HG02943 (cell line): ENCODE results near the gene FAS.

ENCODE experiments used
- ATAC-seq: cut with Tn5 transposase; IDR thresholded peaks from one replicate; pipeline ENCODE4 v1.9.1; 2021; ENCODE audit warnings: mild to moderate bottlenecking, low read depth, moderate library complexity; ENCODE audit not compliant: unreplicated experiment

The FAS gene

GRCh38 chr10:88968391-88968790, 22.2 kb upstream of the FAS start:
- no peak for ATAC-seq

- no peak for ATAC-seq
Observed at GRCh38 chr10:88971221-88972061, 19.2 kb upstream of the FAS start.

DNA sequence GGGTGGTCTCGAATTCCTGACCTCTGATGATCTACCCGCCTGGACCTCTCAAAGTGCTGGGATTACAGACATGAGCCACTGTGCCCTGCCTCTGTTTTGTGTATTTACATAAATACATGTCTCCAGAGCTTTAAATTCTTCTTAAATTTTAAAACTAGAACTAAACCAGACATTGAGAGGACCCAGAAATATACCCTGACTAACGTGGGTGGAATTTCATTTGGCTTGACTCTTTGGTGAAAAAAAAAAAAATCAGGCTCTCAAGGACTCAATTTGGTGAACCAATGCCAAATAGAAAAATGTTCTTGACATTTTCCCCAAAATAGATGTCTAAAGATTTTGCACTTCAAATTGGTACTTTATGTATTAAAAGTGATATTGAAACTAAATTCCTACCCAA, 16.6 kb upstream of the FAS start:
- ATAC-seq: no peak

- ATAC-seq: no peak
Observed at GRCh38 chr10:88974446-88975376, 15.9 kb upstream of the FAS start.

- no peak for ATAC-seq
Observed at GRCh38 chr10:88975377-88975720, 15.2 kb upstream of the FAS start.

DNA sequence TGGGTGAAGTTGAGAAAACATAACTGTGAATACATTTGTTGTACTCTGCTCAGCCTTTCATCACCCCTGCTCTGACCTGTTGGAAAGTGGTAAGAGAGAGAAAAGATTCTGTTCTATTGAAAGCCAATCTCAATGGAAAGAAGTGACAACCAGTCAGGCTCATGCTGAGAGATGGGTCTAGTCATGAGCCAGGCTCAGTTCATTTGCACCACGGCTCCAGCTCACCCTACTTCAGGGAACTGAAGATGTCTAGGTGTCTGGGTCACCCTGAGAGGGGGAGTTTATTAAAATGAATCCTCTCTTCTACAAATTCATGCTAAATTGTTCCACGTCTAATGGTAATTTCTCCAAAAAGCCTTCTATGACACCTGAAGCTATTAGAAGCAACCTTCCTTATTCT, 12.1 kb upstream of the FAS start:
- ATAC-seq: no peak

DNA sequence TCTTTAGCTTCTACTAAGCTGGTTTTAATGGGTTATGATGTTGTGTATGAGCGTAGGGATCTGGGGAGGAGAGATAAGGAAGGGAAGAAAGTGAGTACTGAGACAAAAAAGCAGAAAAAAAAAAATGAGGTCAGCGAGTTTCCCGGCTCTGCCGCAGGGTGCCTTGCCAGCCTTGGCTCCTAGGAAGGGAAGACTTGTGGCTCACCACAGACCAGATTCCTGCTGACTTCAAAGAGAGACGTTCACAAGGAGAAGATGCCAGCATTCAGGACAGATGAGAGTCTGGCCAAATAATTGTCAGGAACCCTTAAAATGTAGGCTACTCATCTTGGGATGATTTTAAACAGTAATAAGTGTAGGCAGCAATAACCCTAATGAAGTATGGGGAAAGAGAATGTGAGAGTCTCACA, 11.4 kb upstream of the FAS start:
- no peak for ATAC-seq

GRCh38 chr10:88979603-88980002, 11.0 kb upstream of the FAS start:
- ATAC-seq: no peak

DNA sequence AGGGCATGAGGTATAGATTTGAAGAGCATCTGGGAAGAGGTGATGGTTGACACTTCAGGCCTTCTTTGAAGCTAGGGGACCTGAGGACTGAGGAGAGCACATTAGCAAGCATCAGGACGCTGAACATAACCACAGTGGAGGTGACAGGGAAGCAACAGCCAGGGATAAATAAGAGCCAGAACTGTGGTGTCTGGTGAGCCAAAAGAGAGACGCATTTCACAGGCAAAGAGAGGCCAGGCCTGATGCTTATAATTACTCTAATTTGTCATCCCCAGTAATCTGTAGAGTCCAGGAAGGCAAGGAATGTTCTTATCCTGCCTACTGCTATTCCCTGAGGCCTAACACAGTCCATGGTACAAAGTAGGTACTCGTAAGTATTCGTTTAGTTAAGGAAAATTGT, 10.4 kb upstream of the FAS start:
- ATAC-seq: no peak

DNA sequence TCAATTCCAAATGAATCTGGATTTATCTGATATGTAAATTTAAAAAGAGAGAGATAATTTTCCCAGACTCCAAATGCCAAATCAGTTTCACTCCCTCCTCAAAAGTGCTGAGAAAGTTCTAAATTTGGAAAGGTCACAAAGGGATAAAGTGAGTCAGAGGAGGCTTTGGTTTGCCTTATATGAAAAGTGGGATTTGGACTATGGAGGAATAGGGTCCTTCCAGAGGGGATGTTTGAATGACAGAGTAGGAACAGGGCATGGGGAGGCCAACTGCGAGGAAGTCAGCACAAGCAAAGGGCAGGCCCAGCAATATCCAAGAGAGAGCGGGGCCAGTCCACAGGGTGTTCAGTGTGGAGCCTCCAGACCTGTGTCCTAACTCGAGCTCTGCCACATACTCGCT, 9.8 kb upstream of the FAS start:
- no peak for ATAC-seq

GRCh38 chr10:88981435-88981834, 9.2 kb upstream of the FAS start:
- no peak for ATAC-seq

- no peak for ATAC-seq
Observed at GRCh38 chr10:88982366-88982765, 8.2 kb upstream of the FAS start.

GRCh38 chr10:88983206-88983605, 7.4 kb upstream of the FAS start:
- ATAC-seq: no peak

DNA sequence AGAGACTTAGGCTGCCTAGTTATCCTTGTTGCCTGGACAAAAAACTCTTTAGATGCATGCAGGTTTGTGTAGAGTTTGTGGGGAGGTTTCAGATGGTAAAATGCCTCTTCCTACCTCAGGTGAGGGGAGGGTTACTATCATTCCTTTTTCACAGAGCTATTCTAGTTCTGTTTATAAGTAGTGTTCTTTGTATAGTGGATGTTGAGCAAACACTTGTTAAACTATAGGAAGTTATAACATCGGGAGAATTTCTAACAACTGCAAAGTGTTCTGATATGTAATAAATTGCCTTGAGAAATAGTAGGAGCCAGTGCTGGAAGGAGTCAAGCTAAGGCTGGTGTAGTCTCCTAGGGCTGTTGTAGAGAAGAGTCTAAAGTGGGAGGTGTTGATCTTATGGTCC, 6.7 kb upstream of the FAS start:
- no peak for ATAC-seq

DNA sequence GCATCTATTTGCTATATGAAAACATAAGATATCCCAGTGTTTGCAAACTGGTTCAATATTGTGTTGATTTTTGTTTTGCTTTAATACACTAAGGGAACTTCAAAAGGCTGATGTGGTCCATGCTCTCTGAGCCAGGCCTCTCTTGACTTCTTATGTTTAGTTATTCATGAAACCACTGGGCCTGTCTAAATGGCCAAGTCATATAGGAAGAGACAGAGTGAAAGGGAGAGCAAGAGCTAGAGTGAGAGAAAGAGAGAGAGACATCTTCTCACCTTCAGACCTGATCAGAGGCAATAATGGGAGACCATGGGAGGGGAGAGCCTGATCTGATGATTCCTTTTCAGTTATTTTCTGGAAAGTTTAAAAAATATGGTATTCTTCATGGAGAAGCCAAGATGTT, 6.1 kb upstream of the FAS start:
- ATAC-seq: no peak

- no peak for ATAC-seq
Observed at GRCh38 chr10:88986549-88987242, 3.9 kb upstream of the FAS start.

DNA sequence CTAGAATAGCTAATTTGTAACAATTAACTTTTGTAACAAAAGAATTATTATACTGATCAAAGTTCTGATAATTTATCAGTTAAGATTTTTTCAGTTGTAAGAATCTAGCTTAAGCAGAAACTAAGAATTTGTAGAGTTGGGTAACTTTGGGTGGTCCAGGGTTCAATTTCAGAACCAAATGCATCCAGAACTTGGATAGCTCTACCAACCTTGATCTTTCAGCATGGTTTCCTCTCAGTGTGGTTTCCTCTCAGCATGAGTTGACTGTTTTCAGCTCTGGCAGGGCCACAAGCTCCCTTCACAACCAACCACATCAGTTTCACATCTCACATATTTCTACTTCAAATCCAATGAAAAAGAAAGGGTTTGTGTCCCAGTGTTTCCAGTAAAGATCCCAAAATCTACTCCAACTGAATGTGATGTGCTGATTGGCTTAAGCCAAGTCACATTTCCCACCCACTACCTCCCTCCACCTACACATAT, 3.3 kb upstream of the FAS start:
- ATAC-seq: no peak

DNA sequence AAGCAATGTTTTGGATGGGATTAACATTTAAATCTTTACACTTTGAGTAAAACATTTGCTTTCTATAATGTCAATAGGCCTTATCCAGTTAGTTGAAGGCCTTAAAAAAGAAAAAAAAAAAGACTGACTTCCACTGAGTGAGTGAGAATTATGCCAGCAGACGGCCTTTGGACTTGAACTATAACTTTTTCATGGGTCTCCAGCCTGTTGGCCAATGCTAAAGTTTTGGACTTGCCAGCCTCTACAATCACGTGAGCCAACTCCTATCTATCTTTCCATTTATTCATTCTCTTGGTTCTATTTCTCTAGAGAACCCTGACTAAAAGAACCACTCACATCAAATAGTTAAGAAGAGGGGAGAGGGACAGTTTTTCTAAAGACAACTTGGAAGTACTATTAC, 2.8 kb upstream of the FAS start:
- no peak for ATAC-seq

DNA sequence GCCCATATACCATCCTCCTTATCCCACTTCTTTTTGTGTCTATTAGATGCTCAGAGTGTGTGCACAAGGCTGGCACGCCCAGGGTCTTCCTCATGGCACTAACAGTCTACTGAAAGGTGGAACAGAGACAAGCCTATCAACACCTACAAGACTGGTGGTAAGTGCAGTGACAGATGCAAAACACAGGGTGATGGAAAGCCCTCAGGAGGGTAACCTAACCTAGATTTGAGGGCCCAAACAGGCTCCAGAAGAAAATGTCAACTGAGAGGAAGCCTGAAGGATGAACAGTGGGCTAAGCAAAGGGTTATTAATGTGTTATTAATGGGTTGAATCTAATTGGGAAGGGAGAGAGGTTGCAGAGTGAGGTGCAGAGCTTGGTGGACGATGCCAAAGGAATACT, 1.2 kb upstream of the FAS start:
- ATAC-seq: no peak

DNA sequence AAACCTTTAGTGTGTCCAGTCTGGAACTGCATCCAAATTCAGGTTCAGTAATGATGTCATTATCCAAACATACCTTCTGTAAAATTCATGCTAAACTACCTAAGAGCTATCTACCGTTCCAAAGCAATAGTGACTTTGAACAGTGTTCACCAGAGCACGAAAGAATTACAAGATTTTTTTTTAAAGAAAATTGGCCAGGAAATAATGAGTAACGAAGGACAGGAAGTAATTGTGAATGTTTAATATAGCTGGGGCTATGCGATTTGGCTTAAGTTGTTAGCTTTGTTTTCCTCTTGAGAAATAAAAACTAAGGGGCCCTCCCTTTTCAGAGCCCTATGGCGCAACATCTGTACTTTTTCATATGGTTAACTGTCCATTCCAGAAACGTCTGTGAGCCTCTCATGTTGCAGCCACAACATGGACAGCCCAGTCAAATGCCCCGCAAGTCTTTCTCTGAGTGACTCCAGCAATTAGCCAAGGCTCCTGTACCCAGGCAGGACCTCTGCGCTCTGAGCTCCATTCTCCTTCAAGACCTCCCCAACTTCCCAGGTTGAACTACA, 694 bp upstream of the FAS start:
- ATAC-seq: peak; percentile 3
